OCI-LY1 (cell line): ENCODE results near the gene DROSHA.

Experiments used
- EZH2 ChIP-seq: fragments of 200-600 bp; sonication (generic), shearing (Covaris generic); IDR thresholded peaks from 2 replicates; pipeline ENCODE4 v1.8.0; 2017; ENCODE audit warnings: borderline replicate concordance, mixed run types, mild to moderate bottlenecking, antibody characterized with exemption, low read length, moderate library complexity, mixed read lengths
- TF ChIP-seq, protein P1 (sequence below): fragments of 200-600 bp; sonication (generic), shearing (Covaris generic); IDR thresholded peaks from 2 replicates; pipeline ENCODE4 v1.5.1; 2017; ENCODE audit warnings: mild to moderate bottlenecking, antibody characterized with exemption, low read length, moderate library complexity, mixed read lengths

DNA sequence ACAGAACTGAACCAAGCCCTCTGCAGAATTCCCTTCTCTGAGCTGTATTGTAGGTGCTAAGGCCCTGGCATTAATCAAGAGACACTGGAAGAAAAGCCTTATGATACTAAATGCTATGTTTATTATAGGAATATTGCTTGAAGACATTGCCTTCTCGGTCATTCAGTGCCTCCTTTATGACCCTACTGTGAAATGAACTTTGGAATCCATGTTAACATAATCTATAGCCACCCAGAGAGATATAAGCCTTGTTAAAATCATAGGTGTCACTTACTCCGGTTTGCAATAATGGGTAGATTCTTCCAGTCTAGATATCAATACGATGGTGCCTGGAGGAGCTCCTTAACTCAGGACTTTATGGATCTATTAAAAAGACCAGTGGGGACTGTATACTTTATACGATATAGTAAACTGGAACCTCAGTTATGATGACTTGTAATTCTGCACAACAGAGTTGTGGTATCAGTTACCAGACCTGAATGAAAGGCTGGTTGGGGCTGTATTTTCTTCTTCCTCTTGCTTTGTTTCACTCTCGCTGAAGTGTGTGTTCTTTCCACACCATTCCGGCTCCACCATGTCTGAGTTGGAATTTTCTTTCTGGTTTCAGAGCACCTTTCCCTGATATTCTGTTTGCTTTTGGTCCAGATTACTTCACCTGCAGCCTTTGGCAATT, 154.5 kb downstream of the DROSHA start:
- no peak for TF ChIP-seq EZH2
- TF ChIP-seq, protein P1, sequence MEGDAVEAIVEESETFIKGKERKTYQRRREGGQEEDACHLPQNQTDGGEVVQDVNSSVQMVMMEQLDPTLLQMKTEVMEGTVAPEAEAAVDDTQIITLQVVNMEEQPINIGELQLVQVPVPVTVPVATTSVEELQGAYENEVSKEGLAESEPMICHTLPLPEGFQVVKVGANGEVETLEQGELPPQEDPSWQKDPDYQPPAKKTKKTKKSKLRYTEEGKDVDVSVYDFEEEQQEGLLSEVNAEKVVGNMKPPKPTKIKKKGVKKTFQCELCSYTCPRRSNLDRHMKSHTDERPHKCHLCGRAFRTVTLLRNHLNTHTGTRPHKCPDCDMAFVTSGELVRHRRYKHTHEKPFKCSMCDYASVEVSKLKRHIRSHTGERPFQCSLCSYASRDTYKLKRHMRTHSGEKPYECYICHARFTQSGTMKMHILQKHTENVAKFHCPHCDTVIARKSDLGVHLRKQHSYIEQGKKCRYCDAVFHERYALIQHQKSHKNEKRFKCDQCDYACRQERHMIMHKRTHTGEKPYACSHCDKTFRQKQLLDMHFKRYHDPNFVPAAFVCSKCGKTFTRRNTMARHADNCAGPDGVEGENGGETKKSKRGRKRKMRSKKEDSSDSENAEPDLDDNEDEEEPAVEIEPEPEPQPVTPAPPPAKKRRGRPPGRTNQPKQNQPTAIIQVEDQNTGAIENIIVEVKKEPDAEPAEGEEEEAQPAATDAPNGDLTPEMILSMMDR: no peak
